ENCODE results near the gene COX4I1.

- TF ChIP-seq EZH2 (IDR thresholded peaks at IDR 0.05) (no peak), CTCF (IDR thresholded peaks at IDR 0.05) (no peak)
Observed at GRCh38 chr16:85761861-85762260, 37.6 kb upstream of the COX4I1 start.
